LNCaP clone FGC (cell line): ENCODE data around the gene MT2A.

Experiments used
- DNase-seq: peaks from one replicate; pipeline ENCODE4 v3.0.0-alpha.2; 2011; ENCODE audit warnings: low read depth
- H3K4me3 ChIP-seq: 2 replicates; pipeline ENCODE4 v1.5.1; 2011; ENCODE audit warnings: mild to moderate bottlenecking, low read depth, low read length, control low read depth
- CTCF ChIP-seq: IDR thresholded peaks from 2 replicates; pipeline ENCODE4 v1.5.1; 2012; ENCODE audit warnings: mild to moderate bottlenecking; ENCODE audit not compliant: control insufficient read depth, insufficient read depth; ENCODE audit errors: extremely low read depth

Gene MT2A

DNA sequence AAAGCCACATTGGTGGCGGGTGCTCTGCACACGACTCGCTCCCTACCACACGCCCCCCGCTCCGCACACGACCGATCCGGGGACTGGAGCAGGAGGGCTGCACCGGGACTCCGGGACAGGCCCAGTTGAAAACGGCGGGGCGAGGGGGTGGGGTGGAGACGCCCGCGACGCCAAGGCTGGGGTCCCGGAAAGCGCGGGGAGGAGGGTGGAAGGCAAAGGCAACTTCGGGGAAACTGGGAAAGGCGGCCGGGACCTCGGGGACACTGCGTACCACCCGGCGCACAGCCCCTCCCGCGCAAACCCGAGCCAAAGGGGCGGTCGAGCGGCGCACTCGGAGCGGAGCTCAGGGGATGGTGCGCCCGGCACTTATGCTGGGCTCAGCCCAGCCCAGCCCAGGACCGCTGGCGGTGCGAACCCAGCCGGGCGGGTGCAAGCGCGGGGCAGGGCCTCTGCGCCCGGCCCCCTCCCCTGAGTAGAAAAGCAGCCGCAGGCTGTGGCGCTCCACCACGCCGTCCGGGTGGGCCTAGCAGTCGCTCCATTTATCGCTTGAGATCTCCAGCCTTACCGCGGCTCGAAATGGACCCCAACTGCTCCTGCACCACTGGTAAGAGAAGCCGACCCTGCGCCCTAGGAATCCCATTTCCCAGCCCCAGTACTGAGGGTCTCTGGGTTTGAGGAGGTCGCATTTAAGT, 23.9 kb downstream of the MT2A start, which contains the start of gene MT1M:
Gene MT1M (plus strand): TSS at position 504 of the 692 bp plus-strand sequence. CDS start 73 bp downstream, at position 577.
- no peak within 1 kb of the TSS for H3K4me3 ChIP-seq
- DNase-seq, result no peak

DNA sequence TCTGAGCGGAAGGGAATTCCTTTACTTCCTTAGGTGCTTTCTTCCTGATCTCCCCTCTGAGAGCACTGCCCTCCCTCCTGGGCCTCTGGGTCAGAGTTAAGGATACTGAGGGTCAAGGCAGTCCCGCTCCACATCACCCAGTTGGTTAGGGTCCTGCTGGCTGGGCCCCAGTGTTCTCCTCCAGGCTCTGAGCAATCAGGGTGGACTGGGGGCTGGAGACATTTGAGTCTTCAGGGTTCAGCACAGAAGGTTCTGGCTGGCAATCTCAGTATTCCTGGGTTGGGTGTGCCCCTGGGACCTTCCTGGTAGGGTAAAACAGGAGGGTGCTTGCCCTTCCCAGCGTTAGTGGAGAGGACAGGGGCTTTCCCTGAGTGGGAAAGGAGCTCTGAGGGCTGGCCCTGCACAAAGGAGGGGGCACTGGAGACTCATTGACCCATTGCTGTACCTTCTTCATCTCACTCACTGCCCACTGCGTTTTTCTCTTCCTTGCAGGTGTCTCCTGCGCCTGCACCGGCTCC, 24.5 kb downstream of the MT2A start:
- H3K4me3 ChIP-seq, result no peak overlapping the region
- TF ChIP-seq CTCF, result no peak
- DNase-seq, result no peak

More for the DNA sequence above, 23.9 kb downstream of the MT2A start, which contains the start of gene MT1M:
- no peak for TF ChIP-seq CTCF

GRCh38 chr16:56633535-56633934, 25.2 kb downstream of the MT2A start:
- H3K4me3 ChIP-seq, result no peak overlapping the region
- no peak for TF ChIP-seq CTCF
- no peak for DNase-seq

DNA sequence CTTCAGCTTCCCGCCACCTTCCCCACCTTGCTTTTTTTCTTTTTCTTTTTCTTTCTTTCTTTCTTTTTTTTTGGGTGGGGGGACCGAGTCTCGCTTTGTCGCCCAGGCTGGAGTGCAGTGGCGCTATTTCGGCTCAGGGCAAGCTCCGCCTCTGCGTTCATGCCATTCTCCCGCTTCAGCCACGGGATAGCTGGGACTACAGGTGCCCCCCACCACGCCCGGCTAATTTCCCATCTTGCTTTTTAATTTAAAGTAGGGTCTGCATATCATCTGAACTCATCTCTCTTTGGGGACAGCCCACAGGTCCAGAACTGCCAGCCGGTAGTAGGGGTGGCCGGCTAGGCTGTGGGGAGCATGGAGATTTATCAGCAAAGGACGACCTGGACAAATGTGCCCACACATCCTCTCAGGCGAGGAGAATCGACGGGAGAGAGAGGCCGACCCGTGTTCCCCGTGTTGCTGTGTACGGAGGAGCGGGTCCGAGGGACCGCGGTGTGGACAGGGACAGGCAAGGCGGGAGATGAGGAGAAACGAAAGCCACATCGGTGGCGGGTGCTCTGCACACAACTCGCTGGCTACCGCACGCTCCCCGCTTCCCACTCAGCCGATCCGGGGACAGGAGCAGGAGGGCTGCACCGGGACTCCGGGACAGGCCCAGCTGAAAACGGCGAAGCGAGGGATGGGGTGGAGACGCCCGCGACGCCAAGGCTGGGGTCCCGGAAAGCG, 26.5 kb downstream of the MT2A start:
- no peak for TF ChIP-seq CTCF
- H3K4me3 ChIP-seq, result no peak overlapping the region
- no peak for DNase-seq

GRCh38 chr16:56635441-56635967, 27.1 kb downstream of the MT2A start:
- no peak for TF ChIP-seq CTCF
- no peak overlapping the region for H3K4me3 ChIP-seq
- no peak for DNase-seq

- no peak for DNase-seq
- TF ChIP-seq CTCF, result no peak
These were observed 28.4 kb downstream of the MT2A start for GRCh38 chr16:56636616-56637413.

More at GRCh38 chr16:56636616-56637413, 28.4 kb downstream of the MT2A start:
- no peak overlapping the region for H3K4me3 ChIP-seq
